ENCODE data around the gene C10orf105.

C10orf105 gene

GRCh38 chr10:71748671-71749191 lies 29.2 kb upstream of the C10orf105 start:
- DNase-seq (ENCODE audit: low spot score) (no peak), ATAC-seq (ENCODE audit: low read depth) (peak; percentile 19; the same call in 1 of the 3 replicates)
- Histone ChIP-seq H3K9me3 (ENCODE audit: severe bottlenecking) (no peaks in the 10 kb centered on the region), H3K27me3 (ENCODE audit: insufficient read depth, poor library complexity, severe bottlenecking) (no peaks in the 10 kb centered on the region), H3K27ac (ENCODE audit: poor library complexity, severe bottlenecking) (no peak overlapping the region), H3K4me3 (ENCODE audit: severe bottlenecking) (no peak overlapping the region), H3K36me3 (ENCODE audit: low read depth) (no peaks in the 10 kb centered on the region), H3K4me1 (ENCODE audit: insufficient read depth, poor library complexity, severe bottlenecking) (peaks cover 7% of the 10 kb centered on the region)
- TF ChIP-seq CTCF (IDR thresholded peaks at IDR 0.05; ENCODE audit: poor library complexity, severe bottlenecking): no peak

GRCh38 chr10:71747551-71748523 lies 28.3 kb upstream of the C10orf105 start:
- DNase-seq (ENCODE audit: low spot score) (no peak), ATAC-seq (ENCODE audit: low read depth) (peak; percentile 13; the same call in 1 of the 3 replicates)
- H3K9me3 ChIP-seq (ENCODE audit: severe bottlenecking): no peaks in the 10 kb centered on the region
- no peak for TF ChIP-seq CTCF (IDR thresholded peaks at IDR 0.05; ENCODE audit: poor library complexity, severe bottlenecking)
- H3K27ac ChIP-seq (ENCODE audit: poor library complexity, severe bottlenecking): no peak overlapping the region
- H3K4me3 ChIP-seq (ENCODE audit: severe bottlenecking): no peak overlapping the region
- no peaks in the 10 kb centered on the region for H3K27me3 ChIP-seq (ENCODE audit: insufficient read depth, poor library complexity, severe bottlenecking)
- peaks cover 7% of the 10 kb centered on the region for H3K4me1 ChIP-seq (ENCODE audit: insufficient read depth, poor library complexity, severe bottlenecking)
- no peaks in the 10 kb centered on the region for H3K36me3 ChIP-seq (ENCODE audit: low read depth)

- DNase-seq (ENCODE audit: low spot score): no peak
- no peak overlapping the region for H3K27ac ChIP-seq (ENCODE audit: poor library complexity, severe bottlenecking)
- ATAC-seq (ENCODE audit: low read depth): no peak
- no peak for TF ChIP-seq CTCF (IDR thresholded peaks at IDR 0.05; ENCODE audit: poor library complexity, severe bottlenecking)
- H3K4me3 ChIP-seq (ENCODE audit: severe bottlenecking): no peak overlapping the region
- H3K36me3 ChIP-seq (ENCODE audit: low read depth): no peaks in the 10 kb centered on the region
- H3K27me3 ChIP-seq (ENCODE audit: insufficient read depth, poor library complexity, severe bottlenecking): no peaks in the 10 kb centered on the region
- peaks cover 7% of the 10 kb centered on the region for H3K4me1 ChIP-seq (ENCODE audit: insufficient read depth, poor library complexity, severe bottlenecking)
- no peaks in the 10 kb centered on the region for H3K9me3 ChIP-seq (ENCODE audit: severe bottlenecking)
These were observed 27.5 kb upstream of the C10orf105 start for GRCh38 chr10:71747039-71747531.

- no peak overlapping the region for H3K4me3 ChIP-seq (ENCODE audit: severe bottlenecking)
- H3K27ac ChIP-seq (ENCODE audit: poor library complexity, severe bottlenecking): no peak overlapping the region
- H3K27me3 ChIP-seq (ENCODE audit: insufficient read depth, poor library complexity, severe bottlenecking): no peaks in the 10 kb centered on the region
- ATAC-seq (ENCODE audit: low read depth) (no peak), DNase-seq (ENCODE audit: low spot score) (no peak)
- H3K36me3 ChIP-seq (ENCODE audit: low read depth): no peaks in the 10 kb centered on the region
- no peak for TF ChIP-seq CTCF (IDR thresholded peaks at IDR 0.05; ENCODE audit: poor library complexity, severe bottlenecking)
- H3K9me3 ChIP-seq (ENCODE audit: severe bottlenecking): no peaks in the 10 kb centered on the region
- H3K4me1 ChIP-seq (ENCODE audit: insufficient read depth, poor library complexity, severe bottlenecking): peaks cover 7% of the 10 kb centered on the region
These were observed 26.9 kb upstream of the C10orf105 start for GRCh38 chr10:71746344-71747037.

All from RWPE2 (cell line).